Peyer's patch (tissue), 4 donors: ENCODE data around the gene B9D1.

Experiments
- POLR2A ChIP-seq, 2 donors: fragments of 450-650 bp; IDR thresholded peaks; one replicate each; pipeline ENCODE4 v1.5.1; 2017; ENCODE audit warnings: antibody characterized with exemption in 2 of 2, mild to moderate bottlenecking in 2 of 2, moderate library complexity in 2 of 2
- TF ChIP-seq, protein P1 (sequence below), 6 experiments: fragments of 450-650 bp in 4 of 6; fragments of 200-600 bp in 2 of 6; sonication (generic) in 1 of 6; IDR thresholded peaks; one replicate each; pipeline ENCODE4 v1.5.1; 2017 to 2019; ENCODE audit warnings: antibody characterized with exemption in 6 of 6, mild to moderate bottlenecking in 3 of 6, moderate library complexity in 1 of 6

DNA sequence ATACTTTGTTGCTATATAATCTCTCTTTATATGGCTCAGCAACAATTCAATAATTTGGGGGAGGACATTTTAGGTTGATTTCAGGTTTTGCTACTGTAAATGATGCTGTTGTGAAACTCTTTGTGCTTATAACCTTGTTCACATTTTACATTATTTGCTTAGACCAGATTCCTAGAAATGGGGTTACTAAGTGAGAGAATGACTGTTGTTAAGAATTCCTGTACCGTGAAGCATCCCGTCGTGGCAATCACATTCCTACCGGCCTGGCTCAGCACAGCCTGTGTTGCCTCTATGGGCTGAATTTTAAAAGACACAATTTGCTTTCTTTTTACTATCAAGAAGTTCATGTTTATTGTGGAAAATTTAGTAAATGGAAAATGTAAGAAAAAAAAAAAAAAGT is 31.4 kb downstream of the B9D1 start:
- TF ChIP-seq, protein P1, sequence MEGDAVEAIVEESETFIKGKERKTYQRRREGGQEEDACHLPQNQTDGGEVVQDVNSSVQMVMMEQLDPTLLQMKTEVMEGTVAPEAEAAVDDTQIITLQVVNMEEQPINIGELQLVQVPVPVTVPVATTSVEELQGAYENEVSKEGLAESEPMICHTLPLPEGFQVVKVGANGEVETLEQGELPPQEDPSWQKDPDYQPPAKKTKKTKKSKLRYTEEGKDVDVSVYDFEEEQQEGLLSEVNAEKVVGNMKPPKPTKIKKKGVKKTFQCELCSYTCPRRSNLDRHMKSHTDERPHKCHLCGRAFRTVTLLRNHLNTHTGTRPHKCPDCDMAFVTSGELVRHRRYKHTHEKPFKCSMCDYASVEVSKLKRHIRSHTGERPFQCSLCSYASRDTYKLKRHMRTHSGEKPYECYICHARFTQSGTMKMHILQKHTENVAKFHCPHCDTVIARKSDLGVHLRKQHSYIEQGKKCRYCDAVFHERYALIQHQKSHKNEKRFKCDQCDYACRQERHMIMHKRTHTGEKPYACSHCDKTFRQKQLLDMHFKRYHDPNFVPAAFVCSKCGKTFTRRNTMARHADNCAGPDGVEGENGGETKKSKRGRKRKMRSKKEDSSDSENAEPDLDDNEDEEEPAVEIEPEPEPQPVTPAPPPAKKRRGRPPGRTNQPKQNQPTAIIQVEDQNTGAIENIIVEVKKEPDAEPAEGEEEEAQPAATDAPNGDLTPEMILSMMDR (IDR thresholded peaks at IDR 0.05), result no peak
- TF ChIP-seq POLR2A (IDR thresholded peaks at IDR 0.05), result no peak
